DOHH2 (cell line): Measurements from ENCODE around the gene BRD7.

Experiments used
- H3F3A ChIP-seq: fragments of 200-600 bp; sonication (generic), shearing (Covaris generic); 2 replicates; pipeline ENCODE4 v1.6.0; 2016; ENCODE audit warnings: antibody characterized with exemption, mild to moderate bottlenecking; ENCODE audit not compliant: control insufficient read depth, insufficient read depth
- H3K27ac ChIP-seq: fragments of 200-600 bp; sonication (generic); 2 replicates; pipeline ENCODE4 v1.5.1; 2014; ENCODE audit warnings: low read depth, mild to moderate bottlenecking, low read length, moderate library complexity
- H3K27me3 ChIP-seq: fragments of 200-600 bp; sonication (generic); 2 replicates; pipeline ENCODE4 v1.6.1; 2014; ENCODE audit warnings: mild to moderate bottlenecking, low read length, mixed read lengths; ENCODE audit not compliant: control insufficient read depth
- H3K36me3 ChIP-seq: fragments of 200-600 bp; sonication (generic); 2 replicates; pipeline ENCODE4 v1.6.1; 2014; ENCODE audit warnings: mild to moderate bottlenecking, low read length, moderate library complexity, mixed read lengths; ENCODE audit not compliant: control insufficient read depth
- H3K4me1 ChIP-seq: fragments of 200-600 bp; sonication (generic); 2 replicates; pipeline ENCODE4 v1.6.1; 2014; ENCODE audit warnings: mild to moderate bottlenecking, low read length, mixed read lengths; ENCODE audit not compliant: control insufficient read depth
- H3K4me2 ChIP-seq: fragments of 200-600 bp; sonication (generic); 2 replicates; pipeline ENCODE4 v1.6.0; 2014; ENCODE audit warnings: mild to moderate bottlenecking, low read length, moderate library complexity
- H3K4me3 ChIP-seq: fragments of 200-600 bp; sonication (generic); 2 replicates; pipeline ENCODE4 v1.5.1; 2014; ENCODE audit warnings: mild to moderate bottlenecking, low read length, mixed read lengths
- H3K79me2 ChIP-seq: fragments of 200-600 bp; sonication (generic); 2 replicates; pipeline ENCODE4 v1.6.1; 2014; ENCODE audit warnings: mild to moderate bottlenecking, low read length, mixed read lengths; ENCODE audit not compliant: control insufficient read depth
- H3K9me2 ChIP-seq: fragments of 200-600 bp; sonication (generic); replicated peaks from 2 replicates; pipeline ENCODE4 v1.6.1; 2014; ENCODE audit warnings: mild to moderate bottlenecking, low read length, mixed read lengths; ENCODE audit not compliant: control insufficient read depth
- H3K9me3 ChIP-seq: fragments of 200-600 bp; sonication (generic); 2 replicates; pipeline ENCODE4 v1.6.1; 2014; ENCODE audit warnings: antibody characterized with exemption, low read length, mixed read lengths; ENCODE audit not compliant: control insufficient read depth, insufficient read depth
- H4K20me1 ChIP-seq: fragments of 200-600 bp; sonication (generic); 2 replicates; pipeline ENCODE4 v1.6.0; 2014; ENCODE audit warnings: low read depth, mild to moderate bottlenecking, antibody characterized with exemption, low read length, moderate library complexity; ENCODE audit not compliant: control insufficient read depth, insufficient read depth
- EZH2phosphoT487 ChIP-seq: fragments of 200-600 bp; sonication (generic); IDR thresholded peaks from 2 replicates; pipeline ENCODE4 v1.6.1; 2017; ENCODE audit warnings: borderline replicate concordance, mild to moderate bottlenecking, antibody characterized with exemption, low read length, moderate library complexity, mixed read lengths
- TF ChIP-seq, protein P1 (sequence below): fragments of 200-600 bp; sonication (generic); IDR thresholded peaks from one replicate; pipeline ENCODE4 v1.5.1; 2014; ENCODE audit warnings: antibody characterized with exemption, mild to moderate bottlenecking, low read depth, low read length; ENCODE audit not compliant: poor library complexity, severe bottlenecking

BRD7 gene

DNA sequence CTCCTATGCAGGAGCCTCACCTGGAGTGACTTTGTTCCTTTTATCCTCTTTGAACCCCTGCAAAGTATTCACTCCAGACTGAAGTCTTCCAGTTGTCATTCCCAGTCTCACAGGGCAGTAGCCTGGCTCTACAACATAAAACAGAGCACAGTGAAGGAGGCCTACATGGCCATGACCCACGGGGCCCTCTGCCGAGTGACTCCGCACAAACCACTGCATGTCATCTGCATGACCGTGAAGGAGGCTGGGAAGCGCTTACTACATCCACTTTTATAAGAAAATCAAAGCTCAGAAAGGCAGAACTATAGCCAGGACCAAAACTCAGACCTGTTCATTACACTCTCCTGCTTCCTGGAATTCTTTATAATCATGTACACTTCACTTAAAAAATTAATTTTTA lies 42.5 kb downstream of the BRD7 start:
- Histone ChIP-seq H3K4me2 (no peak overlapping the region), H3K4me3 (no peak overlapping the region)

DNA sequence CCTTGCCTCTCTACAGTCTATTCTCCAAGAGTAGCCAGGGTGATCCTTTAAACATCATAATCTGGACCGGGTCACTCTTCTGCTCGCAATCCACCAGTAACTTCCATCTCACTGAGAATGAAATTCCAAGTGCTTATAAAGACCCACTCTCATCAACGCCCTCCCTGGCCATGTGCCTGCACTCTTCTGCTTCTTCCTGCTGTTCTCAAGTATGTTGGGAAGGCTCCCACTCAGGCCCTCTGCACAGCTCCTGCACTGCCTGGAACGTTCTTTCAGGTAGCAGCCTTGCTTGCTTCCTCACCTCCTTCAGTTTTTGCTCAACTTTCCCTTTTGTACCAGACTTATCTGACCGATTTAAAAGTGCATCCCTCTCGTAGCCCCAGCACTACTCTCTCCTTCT lies 44.4 kb downstream of the BRD7 start:
- no peak overlapping the region for H3K4me2 ChIP-seq
- 0 out of 2 replicates have a peak, but pooled peaks cover 3% of the 10 kb centered on the region for H3K4me1 ChIP-seq
- no peaks in the 10 kb centered on the region for H3K9me3 ChIP-seq
- TF ChIP-seq, protein P1, sequence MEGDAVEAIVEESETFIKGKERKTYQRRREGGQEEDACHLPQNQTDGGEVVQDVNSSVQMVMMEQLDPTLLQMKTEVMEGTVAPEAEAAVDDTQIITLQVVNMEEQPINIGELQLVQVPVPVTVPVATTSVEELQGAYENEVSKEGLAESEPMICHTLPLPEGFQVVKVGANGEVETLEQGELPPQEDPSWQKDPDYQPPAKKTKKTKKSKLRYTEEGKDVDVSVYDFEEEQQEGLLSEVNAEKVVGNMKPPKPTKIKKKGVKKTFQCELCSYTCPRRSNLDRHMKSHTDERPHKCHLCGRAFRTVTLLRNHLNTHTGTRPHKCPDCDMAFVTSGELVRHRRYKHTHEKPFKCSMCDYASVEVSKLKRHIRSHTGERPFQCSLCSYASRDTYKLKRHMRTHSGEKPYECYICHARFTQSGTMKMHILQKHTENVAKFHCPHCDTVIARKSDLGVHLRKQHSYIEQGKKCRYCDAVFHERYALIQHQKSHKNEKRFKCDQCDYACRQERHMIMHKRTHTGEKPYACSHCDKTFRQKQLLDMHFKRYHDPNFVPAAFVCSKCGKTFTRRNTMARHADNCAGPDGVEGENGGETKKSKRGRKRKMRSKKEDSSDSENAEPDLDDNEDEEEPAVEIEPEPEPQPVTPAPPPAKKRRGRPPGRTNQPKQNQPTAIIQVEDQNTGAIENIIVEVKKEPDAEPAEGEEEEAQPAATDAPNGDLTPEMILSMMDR, result no peak
- TF ChIP-seq EZH2phosphoT487, result no peak
- H3K36me3 ChIP-seq, result peaks cover 93% of the 10 kb centered on the region
- peaks cover 3% of the 10 kb centered on the region; the same call in 1 of the 2 replicates for H3F3A ChIP-seq
- no peak overlapping the region for H3K27ac ChIP-seq
- H3K27me3 ChIP-seq, result no peaks in the 10 kb centered on the region
- H3K4me3 ChIP-seq, result no peak overlapping the region
- H4K20me1 ChIP-seq, result 0 out of 2 replicates have a peak, but pooled peaks cover 2% of the 10 kb centered on the region
- no peaks in the 10 kb centered on the region for H3K9me2 ChIP-seq
- no peaks in the 10 kb centered on the region for H3K79me2 ChIP-seq

More for the DNA sequence above, 42.5 kb downstream of the BRD7 start:
- H3K36me3 ChIP-seq, result peaks cover 92% of the 10 kb centered on the region
- peaks cover 3% of the 10 kb centered on the region; the same call in 1 of the 2 replicates for H3F3A ChIP-seq
- H3K79me2 ChIP-seq, result 0 out of 2 replicates have a peak, but pooled peaks cover 3% of the 10 kb centered on the region
- no peaks in the 10 kb centered on the region for H3K27me3 ChIP-seq
- 0 out of 2 replicates have a peak, but pooled peaks cover 2% of the 10 kb centered on the region for H4K20me1 ChIP-seq
- H3K9me3 ChIP-seq, result no peaks in the 10 kb centered on the region
- 0 out of 2 replicates have a peak, but pooled peaks cover 3% of the 10 kb centered on the region for H3K4me1 ChIP-seq
- H3K27ac ChIP-seq, result no peak overlapping the region
- TF ChIP-seq, protein P1, result no peak
- TF ChIP-seq EZH2phosphoT487, result no peak
- H3K9me2 ChIP-seq, result no peaks in the 10 kb centered on the region

DNA sequence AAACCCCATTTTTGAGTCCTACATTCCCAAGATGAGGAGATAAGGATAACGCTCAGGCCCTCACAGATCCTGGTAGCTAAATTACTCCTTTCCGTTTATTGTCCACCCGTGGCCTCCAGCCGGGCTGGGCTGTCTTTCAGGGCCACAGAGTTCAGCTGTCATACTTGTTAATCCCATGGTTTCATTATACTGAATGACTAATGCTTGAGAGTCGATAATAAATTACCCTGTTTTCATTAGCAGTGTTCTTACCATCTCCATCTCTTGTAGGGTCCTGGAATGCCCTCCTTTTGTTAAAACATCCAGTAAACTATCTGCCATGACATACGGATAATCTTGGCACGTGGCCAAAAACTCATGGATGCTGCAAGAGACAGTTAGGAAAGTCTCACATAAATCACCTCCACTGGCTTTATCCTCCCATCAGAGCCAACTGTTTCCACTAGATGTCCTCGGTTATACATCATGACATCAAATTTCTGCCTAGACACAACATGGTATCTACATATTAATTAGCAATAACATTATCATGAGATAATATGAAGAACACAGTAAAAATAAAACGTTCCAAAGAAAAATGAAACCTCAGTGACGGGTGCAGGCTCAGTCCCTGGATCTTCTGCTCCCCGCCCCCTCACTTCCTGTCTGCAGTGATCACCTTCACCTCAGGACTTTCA lies 45.3 kb downstream of the BRD7 start:
- peaks cover 92% of the 10 kb centered on the region for H3K36me3 ChIP-seq
- no peak overlapping the region for H3K4me2 ChIP-seq
- H3K9me3 ChIP-seq, result no peaks in the 10 kb centered on the region
- no peaks in the 10 kb centered on the region for H3K27me3 ChIP-seq
- H3F3A ChIP-seq, result peaks cover 3% of the 10 kb centered on the region; the same call in 1 of the 2 replicates
- 0 out of 2 replicates have a peak, but pooled peaks cover 2% of the 10 kb centered on the region for H4K20me1 ChIP-seq
- TF ChIP-seq, protein P1, result no peak
- no peak for TF ChIP-seq EZH2phosphoT487
- H3K9me2 ChIP-seq, result no peaks in the 10 kb centered on the region
- no peak overlapping the region for H3K4me3 ChIP-seq
- H3K79me2 ChIP-seq, result no peaks in the 10 kb centered on the region
- H3K4me1 ChIP-seq, result 0 out of 2 replicates have a peak, but pooled peaks cover 3% of the 10 kb centered on the region
- no peak overlapping the region for H3K27ac ChIP-seq
